Psoas muscle (tissue), 8 donors: Measurements from ENCODE around the gene HLA-DMA. TPM values are rescaled to one million over a fixed set of nuclear protein-coding genes. Genes with fewer than 3 reads are reported as not detected.

Experiments used
- ATAC-seq, 4 donors: fragments of 200-7000 bp; cut with Tn5 transposase; one replicate each; pipeline ENCODE4 v1.9.1; 2020; ENCODE audit warnings: moderate library complexity in 3 of 4, mild to moderate bottlenecking in 2 of 4
- DNase-seq, 2 donors: peaks; one replicate each; pipeline ENCODE4 v3.0.0-alpha.2; 2020
- H3K27ac ChIP-seq: fragments of 200-600 bp; one replicate; pipeline ENCODE4 v1.8.0; 2022
- H3K27me3 ChIP-seq, 3 donors: fragments of 200-600 bp in 1 of 3; one replicate each; pipeline versions ENCODE4 v1.6.1 to v1.8.0; 2013 to 2022; ENCODE audit warnings: low read length in 2 of 3, mild to moderate bottlenecking in 2 of 3, moderate library complexity in 1 of 3; ENCODE audit not compliant: insufficient read depth in 3 of 3
- H3K36me3 ChIP-seq, 2 donors: fragments of 200-600 bp in 1 of 2; one replicate each; pipeline versions ENCODE4 v1.6.1 to v1.8.0; 2013 to 2022; ENCODE audit warnings: low read depth in 1 of 2, mild to moderate bottlenecking in 1 of 2, moderate library complexity in 1 of 2; ENCODE audit not compliant: insufficient read depth in 1 of 2
- H3K4me1 ChIP-seq: fragments of 200-600 bp; one replicate; pipeline ENCODE4 v1.8.0; 2022
- H3K4me3 ChIP-seq: fragments of 200-600 bp; one replicate; pipeline ENCODE4 v1.8.0; 2022; ENCODE audit warnings: mild to moderate bottlenecking
- H3K9me3 ChIP-seq: fragments of 200-600 bp; one replicate; pipeline ENCODE4 v1.8.0; 2022
- CTCF ChIP-seq: fragments of 200-600 bp; IDR thresholded peaks from one replicate; pipeline ENCODE4 v1.8.0; 2022; ENCODE audit warnings: antibody characterized with exemption
- WGBS, 3 donors: extraction: QIAGEN DNeasy Blood & Tissue Kit; methylation state at CpG; one replicate each; pipeline versions ENCODE4 v1.1.6 to v1.1.7; 2013; 5-methylcytosine and 5-hydroxymethylcytosine counted together
- intact Hi-C, 2 donors: fragments of 100-400 bp; cut with DNase I; formaldehyde crosslinking; loops; one replicate each; pipeline versions ENCODE4 v1.11.0 to v1.14.2; 2022
- polyA plus RNA-seq, 3 donors: library from polyadenylated mRNA; stranded (reverse); fragments of 200-250 nt; gene quantifications; one replicate each; pipeline ENCODE4 v1.2.3, GENCODE V29; 2013
- total RNA-seq, 4 donors: library from RNA; stranded (reverse); fragmentation: NEBNext Ultra II Directional in 2 of 4; extraction: Animal tissue kit (Norgen Biotek cat#: 25700) in 2 of 4; gene quantifications; one replicate each; pipeline versions ENCODE4 v1.2.1 to v1.2.4, GENCODE V29; 2021 to 2023
- donor health status: healthy with polysubstance abuse.
- donor health status: DM: no; HTN: no; CAD: no; lungs with moderate emphysema.
- donor health status: Bipolar disorder and iron deficiency.
- donor health status: healthy.
- donor health status: DM: yes; HTN: yes; CAD: no.
- donor health status: DM: no; HTN: no; CAD: no.
- donor health status: DM: no; HTN: no; CAD: no.
- donor health status: DM: yes; HTN: yes; CAD: no.

Gene HLA-DMA
- total and polyA plus RNA-seq, 7 donors, result 3.2 to 12.0 (median 7.3) TPM

DNA sequence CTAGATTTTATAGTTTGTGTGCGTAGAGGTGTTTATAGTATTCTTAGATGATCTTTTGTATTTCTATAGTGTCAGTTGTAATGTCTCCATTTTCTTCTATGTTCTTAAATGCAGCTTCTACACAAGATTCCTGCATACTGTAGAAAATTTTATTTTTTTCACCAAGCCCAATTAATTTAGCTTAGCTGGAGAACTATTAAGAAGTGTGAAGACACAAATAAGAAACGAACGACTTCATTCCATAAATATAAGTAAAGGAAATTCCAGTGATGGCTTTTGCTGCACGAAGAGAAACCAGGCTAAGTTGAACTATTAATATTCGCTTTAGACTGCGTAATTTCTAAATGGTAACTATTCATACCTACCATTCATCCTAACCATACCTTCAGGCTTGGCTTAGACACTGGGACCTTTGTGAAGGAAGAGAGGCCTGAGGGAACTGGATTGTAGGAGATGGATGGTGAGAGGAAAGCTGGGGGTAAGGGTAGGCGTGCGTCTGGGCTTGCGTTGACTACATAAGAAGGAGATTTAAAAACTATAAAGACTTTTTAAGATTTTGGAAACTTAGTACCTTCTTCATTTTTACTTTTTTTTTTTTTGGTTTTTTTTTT lies 40.6 kb upstream of the HLA-DMA start:
- no peak for TF ChIP-seq CTCF
- H3K27me3 ChIP-seq, result no peaks in the 10 kb centered on the region
- no peaks in the 10 kb centered on the region for H3K36me3 ChIP-seq
- H3K4me3 ChIP-seq, result no peak overlapping the region
- no peak for DNase-seq
- no peak overlapping the region for H3K27ac ChIP-seq
- intact Hi-C loops, result no loop called here
- no peak for ATAC-seq
- WGBS, 3 donors, result 84 to 93% (median 91%) methylated on average over 9 of the region's 9 CpGs
- H3K9me3 ChIP-seq, result no peaks in the 10 kb centered on the region
- H3K4me1 ChIP-seq, result no peaks in the 10 kb centered on the region

DNA sequence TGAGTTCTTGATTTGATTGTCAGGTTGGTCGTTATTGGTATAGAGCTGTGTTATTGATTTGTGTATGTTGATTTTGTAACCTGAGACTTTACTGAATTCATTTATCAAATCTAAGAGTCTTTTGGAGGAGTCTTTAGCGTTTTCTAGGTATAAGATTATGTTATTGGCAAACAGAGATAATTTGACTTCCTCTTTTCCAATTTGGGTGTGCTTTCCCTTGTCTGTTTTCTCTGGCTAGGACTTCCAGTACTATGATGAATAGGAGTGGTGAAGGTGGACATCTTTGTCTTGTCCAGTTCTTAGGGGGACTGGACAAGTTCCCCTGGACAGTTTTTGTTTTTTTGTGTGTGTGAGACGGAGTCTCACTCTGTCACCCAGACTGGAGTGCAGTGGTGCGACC lies 39.1 kb upstream of the HLA-DMA start:
- intact Hi-C loops, result no loop called here
- H3K4me1 ChIP-seq, result no peaks in the 10 kb centered on the region
- H3K27ac ChIP-seq, result no peak overlapping the region
- DNase-seq (no peak), ATAC-seq (no peak)
- no peaks in the 10 kb centered on the region for H3K9me3 ChIP-seq
- no peaks in the 10 kb centered on the region for H3K36me3 ChIP-seq
- no peaks in the 10 kb centered on the region for H3K27me3 ChIP-seq
- TF ChIP-seq CTCF, result no peak
- H3K4me3 ChIP-seq, result no peak overlapping the region
- WGBS, 3 donors, result 69 to 83% (median 76%) methylated on average over 4 of the region's 4 CpGs

DNA sequence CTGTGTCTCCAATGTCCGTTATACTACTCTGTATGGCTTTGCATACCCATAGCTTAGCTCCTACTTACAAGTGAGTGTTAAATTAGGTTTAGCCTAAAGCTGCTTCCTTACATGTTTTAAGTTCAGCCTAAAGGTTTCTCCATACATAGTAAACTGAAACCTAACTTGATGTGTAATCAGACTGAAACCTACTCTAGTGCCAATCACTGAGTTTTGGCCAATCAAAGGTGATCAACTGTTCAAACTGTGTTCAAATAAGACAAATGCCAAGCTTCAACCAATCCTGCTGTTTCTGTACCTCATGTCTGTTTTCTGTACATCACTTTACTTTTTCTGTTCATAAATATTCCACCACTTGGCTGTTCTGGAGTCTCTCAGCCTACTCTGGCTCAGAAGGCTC lies 36.5 kb upstream of the HLA-DMA start:
- intact Hi-C loops, result no loop called here

DNA sequence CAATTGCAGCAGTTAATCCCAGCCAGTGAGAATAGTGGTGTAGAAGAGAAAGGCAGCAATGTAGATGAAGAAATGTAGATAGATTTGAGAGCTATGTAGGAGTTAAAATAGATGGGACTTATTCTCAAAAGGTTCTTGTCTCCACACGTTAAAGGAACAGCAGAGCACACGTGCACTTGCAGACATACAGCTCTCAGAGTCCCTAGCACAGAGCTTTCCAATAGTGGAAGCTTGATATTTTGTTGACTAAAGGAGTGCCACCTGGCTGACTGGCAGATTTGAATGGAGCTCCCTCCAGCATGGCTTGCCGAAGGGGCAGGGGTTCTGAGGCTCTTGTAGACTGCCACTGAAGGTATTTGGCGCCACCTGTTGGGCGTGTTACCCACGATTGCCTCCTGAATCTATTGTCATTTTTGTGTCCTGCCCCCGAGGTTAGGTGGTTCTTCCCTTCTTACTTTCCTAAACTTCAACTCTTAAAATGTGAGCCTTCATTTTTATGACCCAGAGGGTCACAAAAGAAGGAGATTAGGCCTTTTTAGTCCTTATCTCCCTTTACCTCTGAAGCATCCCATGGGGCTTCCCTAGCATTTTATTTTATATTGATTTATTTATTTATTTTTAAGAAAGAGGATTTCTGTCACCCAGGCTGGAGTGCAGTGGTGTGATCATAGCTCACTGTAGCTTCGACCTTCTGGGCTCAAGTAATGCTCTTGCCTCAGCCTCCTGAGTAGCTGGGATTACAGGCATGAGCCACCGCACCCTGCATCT lies 31.9 kb upstream of the HLA-DMA start:
- Histone ChIP-seq H3K9me3 (no peaks in the 10 kb centered on the region), H3K4me1 (peaks cover 10% of the 10 kb centered on the region), H3K36me3 (peaks cover 9 to 38% of the 10 kb centered on the region in 2 donors), H3K27ac (peak overlapping the region; percentile 48), H3K4me3 (no peak overlapping the region), H3K27me3 (no peaks in the 10 kb centered on the region)
- intact Hi-C loops, result loop anchor here (1.0 to 2.0 kb wide), 3 partner anchors 50 to 98 kb away; no protein-coding TSS in a partner anchor
- peak; percentile 89 to 93 for DNase-seq
- ATAC-seq, result peak; percentile 79 to 85 (median 84)
- peak; percentile 92 for TF ChIP-seq CTCF
- 11 to 14% (median 12%) methylated on average over 9 of the region's 9 CpGs for WGBS, 3 donors

More for the DNA sequence above, 36.5 kb upstream of the HLA-DMA start:
- no peaks in the 10 kb centered on the region for H3K9me3 ChIP-seq
- TF ChIP-seq CTCF, result no peak
- WGBS, 3 donors, result 88 to 92% (median 88%) methylated on average over 1 of the region's 1 CpG
- H3K4me3 ChIP-seq, result no peak overlapping the region
- H3K27ac ChIP-seq, result no peak overlapping the region
- ATAC-seq, result no peak
- DNase-seq, result no peak
- no peaks in the 10 kb centered on the region for H3K36me3 ChIP-seq
- H3K4me1 ChIP-seq, result no peaks in the 10 kb centered on the region
- H3K27me3 ChIP-seq, result no peaks in the 10 kb centered on the region
